Stimulated activated CD4-positive, alpha-beta T cell treated with anti-CD3 and anti-CD28 coated beads, Interleukin-4, amount 100 ng/mL, for 24 hours (primary cell): ENCODE results near the gene ZNF365.

Experiments used
- DNase-seq: peaks from one replicate; pipeline ENCODE4 v3.0.0-alpha.2; 2020

Gene ZNF365

GRCh38 chr10:62373995-62374861, at the start of gene ZNF365:
Gene ZNF365 (plus strand): TSS chr10:62374369. CDS start chr10:62376194, 1,825 bp downstream.
- peak; percentile 56 for DNase-seq

GRCh38 chr10:62326176-62326575, 48.0 kb upstream of the ZNF365 start:
- DNase-seq, result no peak

GRCh38 chr10:62327885-62328284, 46.3 kb upstream of the ZNF365 start:
- no peak for DNase-seq

- no peak for DNase-seq
Measured at GRCh38 chr10:62330213-62330612, 44.0 kb upstream of the ZNF365 start.

GRCh38 chr10:62332406-62332805, 41.8 kb upstream of the ZNF365 start:
- no peak for DNase-seq

GRCh38 chr10:62333135-62333889, 40.9 kb upstream of the ZNF365 start:
- no peak for DNase-seq

- no peak for DNase-seq
Measured at GRCh38 chr10:62333988-62334682, 40.0 kb upstream of the ZNF365 start.

- no peak for DNase-seq
Measured at GRCh38 chr10:62335326-62335725, 38.8 kb upstream of the ZNF365 start.

- DNase-seq, result no peak
Measured at GRCh38 chr10:62336404-62336803, 37.8 kb upstream of the ZNF365 start.

- no peak for DNase-seq
Measured at GRCh38 chr10:62341419-62341818, 32.8 kb upstream of the ZNF365 start.

- DNase-seq, result no peak
Measured at GRCh38 chr10:62343000-62343399, 31.2 kb upstream of the ZNF365 start.

- DNase-seq, result no peak
Measured at GRCh38 chr10:62348029-62348428, 26.1 kb upstream of the ZNF365 start.

- DNase-seq, result peak; percentile 72
Measured at GRCh38 chr10:62352356-62352970, 21.7 kb upstream of the ZNF365 start.

- no peak for DNase-seq
Measured at GRCh38 chr10:62354916-62355315, 19.3 kb upstream of the ZNF365 start.

- DNase-seq, result no peak
Measured at GRCh38 chr10:62356447-62356846, 17.7 kb upstream of the ZNF365 start.

GRCh38 chr10:62358151-62358550, 16.0 kb upstream of the ZNF365 start:
- DNase-seq, result peak; percentile 29

- DNase-seq, result no peak
Measured at GRCh38 chr10:62373639-62373994, 552 bp upstream of the ZNF365 start.

GRCh38 chr10:62374862-62375710, 917 bp downstream of the ZNF365 start:
- no peak for DNase-seq

- no peak for DNase-seq
Measured at GRCh38 chr10:62376071-62377025, 2.2 kb downstream of the ZNF365 start.

GRCh38 chr10:62377026-62377415, 2.9 kb downstream of the ZNF365 start:
- DNase-seq, result no peak

- DNase-seq, result no peak
Measured at GRCh38 chr10:62377966-62378365, 3.8 kb downstream of the ZNF365 start.
